Memory B cell (primary cell): ENCODE data around the gene MRPL27.

ENCODE experiments used
- ATAC-seq: fragments of 150-1000 bp; cut with Tn5 transposase; 2 replicates; pipeline ENCODE4 v1.10.0; 2021; ENCODE audit warnings: low read depth, mild to moderate bottlenecking, moderate library complexity
- DNase-seq, 2 donors: peaks; one replicate each; pipeline ENCODE4 v3.0.0; 2022; ENCODE audit warnings: low spot score in 2 of 2
- H3K27ac Mint-ChIP-seq: one replicate; pipeline ENCODE4 v1.8.0; 2022; ENCODE audit warnings: mild to moderate bottlenecking, moderate library complexity, mixed read lengths
- H3K27me3 Mint-ChIP-seq: one replicate; pipeline ENCODE4 v1.8.0; 2022; ENCODE audit warnings: mixed read lengths
- H3K36me3 Mint-ChIP-seq: one replicate; pipeline ENCODE4 v1.8.0; 2022; ENCODE audit warnings: mild to moderate bottlenecking, mixed read lengths
- H3K4me1 Mint-ChIP-seq: one replicate; pipeline ENCODE4 v1.8.0; 2022; ENCODE audit warnings: mixed read lengths
- H3K4me3 Mint-ChIP-seq: one replicate; pipeline ENCODE4 v1.8.0; 2022; ENCODE audit warnings: mild to moderate bottlenecking, moderate library complexity, mixed read lengths
- H3K9me3 Mint-ChIP-seq: one replicate; pipeline ENCODE4 v1.8.0; 2022; ENCODE audit warnings: mixed read lengths

Gene MRPL27

DNA sequence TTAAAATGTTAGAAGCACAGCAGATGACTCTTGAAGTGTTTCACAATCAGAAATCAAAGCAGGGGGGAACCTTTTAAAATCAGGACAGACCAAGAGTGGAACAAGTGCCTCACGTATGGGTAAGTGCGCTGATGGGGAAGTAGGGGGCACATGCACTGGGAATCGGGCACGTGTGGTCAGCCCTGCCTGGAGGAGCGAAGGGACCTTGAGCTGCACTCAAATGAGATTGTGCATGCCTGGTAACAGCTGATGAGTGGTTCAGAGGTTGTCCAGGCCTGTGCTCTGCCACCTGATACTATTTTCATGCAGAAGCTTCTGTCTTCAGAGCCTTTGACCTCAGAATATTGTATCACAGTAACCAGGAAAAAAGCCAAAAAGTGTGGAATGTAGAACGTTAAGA, 40.8 kb downstream of the MRPL27 start:
- Mint-ChIP-seq H3K9me3 (no peaks in the 10 kb centered on the region), H3K4me1 (no peaks in the 10 kb centered on the region), H3K4me3 (no peak overlapping the region), H3K27me3 (peaks cover 14% of the 10 kb centered on the region), H3K27ac (no peak overlapping the region), H3K36me3 (no peaks in the 10 kb centered on the region)
- no peak for ATAC-seq
- DNase-seq = no peak

- Mint-ChIP-seq H3K36me3 (no peaks in the 10 kb centered on the region), H3K4me1 (peaks cover 5% of the 10 kb centered on the region), H3K27ac (no peak overlapping the region), H3K27me3 (peaks cover 12% of the 10 kb centered on the region), H3K4me3 (no peak overlapping the region), H3K9me3 (no peaks in the 10 kb centered on the region)
- DNase-seq (no peak), ATAC-seq (no peak)
Observed at GRCh38 chr17:50331085-50331791, 41.7 kb downstream of the MRPL27 start.

- DNase-seq = no peak
- H3K4me3 Mint-ChIP-seq = no peak overlapping the region
- H3K27ac Mint-ChIP-seq = no peak overlapping the region
- ATAC-seq = no peak
- peaks cover 12% of the 10 kb centered on the region for H3K27me3 Mint-ChIP-seq
- peaks cover 5% of the 10 kb centered on the region for H3K4me1 Mint-ChIP-seq
- no peaks in the 10 kb centered on the region for H3K36me3 Mint-ChIP-seq
- H3K9me3 Mint-ChIP-seq = no peaks in the 10 kb centered on the region
Observed at GRCh38 chr17:50330151-50330775, 42.7 kb downstream of the MRPL27 start.

GRCh38 chr17:50329716-50330115, 43.3 kb downstream of the MRPL27 start:
- Mint-ChIP-seq H3K9me3 (no peaks in the 10 kb centered on the region), H3K27me3 (peaks cover 12% of the 10 kb centered on the region), H3K27ac (no peak overlapping the region), H3K36me3 (no peaks in the 10 kb centered on the region), H3K4me3 (no peak overlapping the region), H3K4me1 (peaks cover 5% of the 10 kb centered on the region)
- no peak for ATAC-seq
- no peak for DNase-seq

GRCh38 chr17:50328363-50329325, 44.3 kb downstream of the MRPL27 start:
- H3K27ac Mint-ChIP-seq = no peak overlapping the region
- no peaks in the 10 kb centered on the region for H3K36me3 Mint-ChIP-seq
- peaks cover 12% of the 10 kb centered on the region for H3K27me3 Mint-ChIP-seq
- no peaks in the 10 kb centered on the region for H3K9me3 Mint-ChIP-seq
- no peak overlapping the region for H3K4me3 Mint-ChIP-seq
- DNase-seq (no peak), ATAC-seq (no peak)
- peaks cover 5% of the 10 kb centered on the region for H3K4me1 Mint-ChIP-seq

DNA sequence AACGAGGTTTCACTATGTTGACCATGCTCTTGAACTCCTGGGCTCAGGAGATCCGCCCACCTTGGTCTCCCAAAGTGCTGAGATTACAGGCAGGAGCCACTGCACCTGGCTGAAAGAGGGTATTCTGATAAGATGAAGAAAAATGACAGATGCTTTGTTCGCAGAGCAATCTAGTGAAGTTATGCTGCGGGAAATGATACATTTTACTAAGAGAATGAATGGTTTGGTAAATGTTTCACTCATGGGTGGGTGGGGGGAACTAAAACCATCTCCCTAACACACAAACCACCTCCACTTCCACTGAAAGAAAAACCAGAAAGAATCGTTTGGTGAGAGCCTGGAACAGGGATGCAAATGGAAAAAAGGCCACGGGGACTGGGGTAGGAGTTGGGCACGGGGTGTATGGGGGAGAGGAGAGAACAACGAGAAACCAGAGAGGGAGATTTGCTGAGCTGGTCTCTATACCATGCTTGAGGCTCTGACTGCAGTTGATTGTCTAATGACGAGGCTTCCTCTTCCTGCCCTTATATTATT, 46.1 kb downstream of the MRPL27 start:
- H3K4me1 Mint-ChIP-seq = peaks cover 5% of the 10 kb centered on the region
- DNase-seq (no peak), ATAC-seq (no peak)
- H3K27me3 Mint-ChIP-seq = peaks cover 8% of the 10 kb centered on the region
- H3K9me3 Mint-ChIP-seq = no peaks in the 10 kb centered on the region
- H3K27ac Mint-ChIP-seq = no peak overlapping the region
- H3K36me3 Mint-ChIP-seq = no peaks in the 10 kb centered on the region
- H3K4me3 Mint-ChIP-seq = no peak overlapping the region

DNA sequence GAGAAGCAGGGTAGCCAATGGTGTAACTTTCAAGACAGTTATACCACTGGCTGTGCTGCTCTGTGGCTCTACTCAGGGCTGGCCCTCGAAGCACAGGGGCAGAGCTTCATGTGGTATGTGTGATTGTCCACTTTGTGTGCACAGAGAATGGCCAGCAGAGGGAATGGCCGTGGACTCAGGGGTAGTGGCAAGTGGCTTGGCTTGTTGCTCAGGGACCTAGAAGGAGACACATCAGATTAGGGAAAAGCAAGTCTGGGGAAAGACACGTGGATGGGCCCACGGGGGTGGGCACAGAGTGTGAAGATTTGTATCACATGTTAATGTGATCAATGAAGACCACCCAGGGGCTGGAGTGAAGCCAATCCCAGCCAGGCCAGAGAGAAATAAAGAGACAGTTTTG, 47.1 kb downstream of the MRPL27 start:
- no peak for ATAC-seq
- no peak overlapping the region for H3K4me3 Mint-ChIP-seq
- H3K27ac Mint-ChIP-seq = no peak overlapping the region
- H3K4me1 Mint-ChIP-seq = peaks cover 5% of the 10 kb centered on the region
- H3K27me3 Mint-ChIP-seq = peaks cover 8% of the 10 kb centered on the region
- H3K36me3 Mint-ChIP-seq = no peaks in the 10 kb centered on the region
- no peak for DNase-seq
- no peaks in the 10 kb centered on the region for H3K9me3 Mint-ChIP-seq

DNA sequence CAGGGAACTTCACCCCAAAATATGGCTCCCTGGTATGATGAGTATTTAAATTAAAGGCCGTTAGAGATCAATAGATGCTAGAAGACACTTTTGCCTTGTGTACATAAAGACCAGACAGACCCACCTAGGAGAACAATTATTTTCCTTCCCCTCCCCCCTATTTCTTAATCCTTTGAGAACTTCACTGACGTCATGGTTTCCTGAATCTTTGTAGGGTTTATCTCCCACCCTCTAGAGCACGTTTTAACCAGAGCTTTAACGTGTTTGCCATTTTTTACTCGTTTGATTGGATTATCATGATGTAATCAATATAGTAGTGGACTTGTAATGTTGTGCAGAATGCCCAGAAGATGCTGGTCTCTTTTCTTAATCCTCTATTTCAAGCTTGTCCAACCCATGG, 49.9 kb downstream of the MRPL27 start:
- H3K4me1 Mint-ChIP-seq = peaks cover 5% of the 10 kb centered on the region
- H3K27ac Mint-ChIP-seq = no peak overlapping the region
- H3K36me3 Mint-ChIP-seq = no peaks in the 10 kb centered on the region
- no peaks in the 10 kb centered on the region for H3K27me3 Mint-ChIP-seq
- H3K9me3 Mint-ChIP-seq = no peaks in the 10 kb centered on the region
- ATAC-seq = no peak
- H3K4me3 Mint-ChIP-seq = no peak overlapping the region
- no peak for DNase-seq

- DNase-seq = no peak
- Mint-ChIP-seq H3K36me3 (no peaks in the 10 kb centered on the region), H3K4me3 (no peak overlapping the region), H3K4me1 (peaks cover 5% of the 10 kb centered on the region), H3K27ac (no peak overlapping the region), H3K9me3 (no peaks in the 10 kb centered on the region), H3K27me3 (no peaks in the 10 kb centered on the region)
- no peak for ATAC-seq
Observed at GRCh38 chr17:50322271-50322670, 50.7 kb downstream of the MRPL27 start.

DNA sequence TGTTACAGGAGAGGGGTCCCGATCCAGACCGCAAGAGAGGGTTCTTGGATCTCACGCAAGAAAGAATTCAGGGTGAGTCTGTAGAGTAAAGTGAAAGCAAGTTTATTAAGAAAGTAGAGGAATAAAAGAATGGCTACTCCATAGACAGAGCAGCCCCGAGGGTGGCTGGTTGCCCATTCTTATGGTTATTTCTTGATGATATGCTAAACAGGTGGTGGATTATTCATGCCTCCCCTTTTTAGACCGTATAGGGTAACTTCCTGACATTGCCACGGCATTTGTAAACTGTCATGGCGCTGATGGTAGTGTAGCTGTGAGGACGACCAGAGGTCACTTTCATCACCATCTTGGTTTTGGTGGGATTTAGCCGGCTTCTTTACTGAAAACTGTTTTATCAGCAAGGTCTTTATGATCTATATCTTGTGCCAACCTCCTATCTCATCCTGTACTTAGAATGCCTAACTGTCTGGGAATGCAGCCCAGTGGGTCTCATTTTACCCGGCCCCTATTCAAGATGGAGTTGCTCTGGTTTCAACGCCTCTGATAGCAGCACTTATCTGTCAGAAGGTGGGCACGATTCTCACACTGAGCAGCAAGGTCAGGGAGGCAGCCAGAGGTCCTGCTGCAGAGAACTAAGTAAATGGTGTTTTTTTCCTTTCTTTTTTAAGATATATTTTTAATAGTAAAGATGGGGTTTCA, 53.5 kb downstream of the MRPL27 start:
- Mint-ChIP-seq H3K27me3 (no peaks in the 10 kb centered on the region), H3K36me3 (no peaks in the 10 kb centered on the region), H3K4me3 (no peak overlapping the region), H3K9me3 (no peaks in the 10 kb centered on the region), H3K27ac (no peak overlapping the region), H3K4me1 (no peaks in the 10 kb centered on the region)
- ATAC-seq (no peak), DNase-seq (no peak)

GRCh38 chr17:50318501-50319285, 54.3 kb downstream of the MRPL27 start:
- DNase-seq (no peak), ATAC-seq (no peak)
- H3K27ac Mint-ChIP-seq = no peak overlapping the region
- no peak overlapping the region for H3K4me3 Mint-ChIP-seq
- H3K36me3 Mint-ChIP-seq = no peaks in the 10 kb centered on the region
- H3K27me3 Mint-ChIP-seq = peaks cover 3% of the 10 kb centered on the region
- H3K9me3 Mint-ChIP-seq = no peaks in the 10 kb centered on the region
- H3K4me1 Mint-ChIP-seq = no peaks in the 10 kb centered on the region
